ENCODE measurements around the gene EIF4E2.

Gene EIF4E2
- total RNA-seq: 52.9 to 128 (median 80.5) reads per million in 18 experiments

GRCh38 chr2:232550354-232551249, at the start of gene EIF4E2, which contains the start of gene TIGD1:
Gene EIF4E2 (plus strand): TSS chr2:232550689. CDS start chr2:232550725, 36 bp downstream.
Gene TIGD1 (minus strand): TSS chr2:232550557. CDS start chr2:232549882, 675 bp downstream.
- DNase-seq: peak; percentile 94 to 97

GRCh38 chr2:232501331-232501771, 49.1 kb upstream of the EIF4E2 start:
- no peak for DNase-seq

GRCh38 chr2:232501794-232502390, 48.6 kb upstream of the EIF4E2 start:
- no peak for DNase-seq

GRCh38 chr2:232502511-232502910, 48.0 kb upstream of the EIF4E2 start:
- no peak for DNase-seq

GRCh38 chr2:232502911-232503808, 47.3 kb upstream of the EIF4E2 start:
- peak in 1 of 2 donors; percentile 8 for DNase-seq

GRCh38 chr2:232503809-232504323, 46.6 kb upstream of the EIF4E2 start:
- DNase-seq: no peak

GRCh38 chr2:232504438-232504837, 46.1 kb upstream of the EIF4E2 start:
- DNase-seq: no peak

GRCh38 chr2:232505856-232506255, 44.6 kb upstream of the EIF4E2 start:
- DNase-seq: no peak

- no peak for DNase-seq
Observed at GRCh38 chr2:232506709-232507108, 43.8 kb upstream of the EIF4E2 start.

- DNase-seq: no peak
Observed at GRCh38 chr2:232508251-232508650, 42.2 kb upstream of the EIF4E2 start.

- no peak for DNase-seq
Observed at GRCh38 chr2:232511336-232511890, 39.1 kb upstream of the EIF4E2 start.

- DNase-seq: no peak
Observed at GRCh38 chr2:232512602-232513001, 37.9 kb upstream of the EIF4E2 start.

- DNase-seq: no peak
Observed at GRCh38 chr2:232513353-232513752, 37.1 kb upstream of the EIF4E2 start.

- DNase-seq: peak; percentile 7 to 21
Observed at GRCh38 chr2:232515639-232516038, 34.9 kb upstream of the EIF4E2 start.

GRCh38 chr2:232516551-232516950, 33.9 kb upstream of the EIF4E2 start:
- no peak for DNase-seq

- no peak for DNase-seq
Observed at GRCh38 chr2:232518844-232519243, 31.6 kb upstream of the EIF4E2 start.

- DNase-seq: no peak
Observed at GRCh38 chr2:232519581-232520438, 30.7 kb upstream of the EIF4E2 start, which contains the start of gene PRSS56. Gene PRSS56 (plus strand): TSS chr2:232520388. CDS start chr2:232520599, 211 bp downstream.

- DNase-seq: no peak
Observed at GRCh38 chr2:232520489-232520888, 30.0 kb upstream of the EIF4E2 start.

GRCh38 chr2:232521098-232521497, 29.4 kb upstream of the EIF4E2 start:
- DNase-seq: no peak

GRCh38 chr2:232521959-232522622, 28.4 kb upstream of the EIF4E2 start:
- peak; percentile 27 to 37 for DNase-seq

Data from inflammatory macrophage (primary cell).